ENCODE results near the gene NRXN3. TPM values are rescaled to one million over a fixed set of nuclear protein-coding genes. Genes with fewer than 3 reads are reported as not detected.

The NRXN3 gene
- total and polyA plus RNA-seq, 4 donors = 0.07 to 1.2 (median 0.23) TPM

DNA sequence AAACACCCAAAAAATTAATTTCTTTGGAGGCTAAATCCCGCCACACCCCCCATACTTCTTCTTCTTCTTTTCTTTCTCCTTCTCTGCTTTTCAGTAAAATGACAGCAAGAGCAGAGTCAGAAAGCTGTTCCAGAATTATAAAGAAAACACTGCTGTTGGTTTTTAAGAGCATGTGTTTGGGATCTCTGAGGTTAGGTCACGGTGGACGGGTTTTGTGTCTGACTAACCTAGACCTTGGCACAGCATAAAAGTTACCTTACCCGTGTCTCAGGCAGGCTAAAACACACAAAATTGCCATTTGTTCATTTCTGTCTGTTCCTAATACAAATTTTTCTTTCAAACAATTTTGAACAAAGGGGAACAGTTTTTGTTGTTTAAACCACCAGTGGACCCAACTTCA is 540.8 kb downstream of the NRXN3 start:
- no peak for DNase-seq (ENCODE audit: low spot score)
- no peak overlapping the region for H3K4me3 ChIP-seq (ENCODE audit: low read depth in 1 of 3, low read length in 3 of 3)
- H3K27ac ChIP-seq (ENCODE audit: low read depth in 1 of 2, low read length in 2 of 2) = no peak overlapping the region
- H3K9me3 ChIP-seq (ENCODE audit: control insufficient read depth in 4 of 4, low read length in 3 of 4) = no peaks in the 10 kb centered on the region
- 72% methylated on average over 4 of the region's 4 CpGs for WGBS
- H3K27me3 ChIP-seq (ENCODE audit: control insufficient read depth in 4 of 4, insufficient read depth in 4 of 4, low read length in 3 of 4) = no peaks in the 10 kb centered on the region
- no peaks in the 10 kb centered on the region for H3K36me3 ChIP-seq (ENCODE audit: control insufficient read depth in 4 of 4, insufficient read depth in 3 of 4, low read depth in 1 of 4, low read length in 3 of 4)
- no peaks in the 10 kb centered on the region for H3K4me1 ChIP-seq (ENCODE audit: control insufficient read depth in 4 of 4, insufficient read depth in 4 of 4, low read length in 3 of 4)
- TF ChIP-seq HNF4G (IDR thresholded peaks at IDR 0.05) = no peak
- TF ChIP-seq SP1 (IDR thresholded peaks at IDR 0.05) = no peak
- no peak for TF ChIP-seq MAX (IDR thresholded peaks at IDR 0.05)
- no peak for TF ChIP-seq TAF1 (conservative IDR thresholded peaks at IDR 0.05)
- TF ChIP-seq JUND (IDR thresholded peaks at IDR 0.05) = no peak
- no peak for TF ChIP-seq NR2F2 (IDR thresholded peaks at IDR 0.05)
- no peak for TF ChIP-seq FOXA2 (IDR thresholded peaks at IDR 0.05)
- TF ChIP-seq FOXA1 (IDR thresholded peaks at IDR 0.05) = no peak
- no peak for TF ChIP-seq GABPA (IDR thresholded peaks at IDR 0.05 in 1 of 2, conservative IDR thresholded peaks at IDR 0.05 in 1 of 2)
- TF ChIP-seq, protein P1, sequence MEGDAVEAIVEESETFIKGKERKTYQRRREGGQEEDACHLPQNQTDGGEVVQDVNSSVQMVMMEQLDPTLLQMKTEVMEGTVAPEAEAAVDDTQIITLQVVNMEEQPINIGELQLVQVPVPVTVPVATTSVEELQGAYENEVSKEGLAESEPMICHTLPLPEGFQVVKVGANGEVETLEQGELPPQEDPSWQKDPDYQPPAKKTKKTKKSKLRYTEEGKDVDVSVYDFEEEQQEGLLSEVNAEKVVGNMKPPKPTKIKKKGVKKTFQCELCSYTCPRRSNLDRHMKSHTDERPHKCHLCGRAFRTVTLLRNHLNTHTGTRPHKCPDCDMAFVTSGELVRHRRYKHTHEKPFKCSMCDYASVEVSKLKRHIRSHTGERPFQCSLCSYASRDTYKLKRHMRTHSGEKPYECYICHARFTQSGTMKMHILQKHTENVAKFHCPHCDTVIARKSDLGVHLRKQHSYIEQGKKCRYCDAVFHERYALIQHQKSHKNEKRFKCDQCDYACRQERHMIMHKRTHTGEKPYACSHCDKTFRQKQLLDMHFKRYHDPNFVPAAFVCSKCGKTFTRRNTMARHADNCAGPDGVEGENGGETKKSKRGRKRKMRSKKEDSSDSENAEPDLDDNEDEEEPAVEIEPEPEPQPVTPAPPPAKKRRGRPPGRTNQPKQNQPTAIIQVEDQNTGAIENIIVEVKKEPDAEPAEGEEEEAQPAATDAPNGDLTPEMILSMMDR (IDR thresholded peaks at IDR 0.05; ENCODE audit: low read depth, low read length, missing input control) = no peak
- no peak for TF ChIP-seq HNF4A (conservative IDR thresholded peaks at IDR 0.05)
- no peak for TF ChIP-seq EGR1 (IDR thresholded peaks at IDR 0.05; ENCODE audit: low read depth in 2 of 2)
- no peak for TF ChIP-seq YY1 (IDR thresholded peaks at IDR 0.05)
- no peak for TF ChIP-seq ATF3 (IDR thresholded peaks at IDR 0.05)
- TF ChIP-seq ZBTB33 (IDR thresholded peaks at IDR 0.05) = no peak
- no peak for TF ChIP-seq RAD21 (IDR thresholded peaks at IDR 0.05)
- TF ChIP-seq, protein P2, sequence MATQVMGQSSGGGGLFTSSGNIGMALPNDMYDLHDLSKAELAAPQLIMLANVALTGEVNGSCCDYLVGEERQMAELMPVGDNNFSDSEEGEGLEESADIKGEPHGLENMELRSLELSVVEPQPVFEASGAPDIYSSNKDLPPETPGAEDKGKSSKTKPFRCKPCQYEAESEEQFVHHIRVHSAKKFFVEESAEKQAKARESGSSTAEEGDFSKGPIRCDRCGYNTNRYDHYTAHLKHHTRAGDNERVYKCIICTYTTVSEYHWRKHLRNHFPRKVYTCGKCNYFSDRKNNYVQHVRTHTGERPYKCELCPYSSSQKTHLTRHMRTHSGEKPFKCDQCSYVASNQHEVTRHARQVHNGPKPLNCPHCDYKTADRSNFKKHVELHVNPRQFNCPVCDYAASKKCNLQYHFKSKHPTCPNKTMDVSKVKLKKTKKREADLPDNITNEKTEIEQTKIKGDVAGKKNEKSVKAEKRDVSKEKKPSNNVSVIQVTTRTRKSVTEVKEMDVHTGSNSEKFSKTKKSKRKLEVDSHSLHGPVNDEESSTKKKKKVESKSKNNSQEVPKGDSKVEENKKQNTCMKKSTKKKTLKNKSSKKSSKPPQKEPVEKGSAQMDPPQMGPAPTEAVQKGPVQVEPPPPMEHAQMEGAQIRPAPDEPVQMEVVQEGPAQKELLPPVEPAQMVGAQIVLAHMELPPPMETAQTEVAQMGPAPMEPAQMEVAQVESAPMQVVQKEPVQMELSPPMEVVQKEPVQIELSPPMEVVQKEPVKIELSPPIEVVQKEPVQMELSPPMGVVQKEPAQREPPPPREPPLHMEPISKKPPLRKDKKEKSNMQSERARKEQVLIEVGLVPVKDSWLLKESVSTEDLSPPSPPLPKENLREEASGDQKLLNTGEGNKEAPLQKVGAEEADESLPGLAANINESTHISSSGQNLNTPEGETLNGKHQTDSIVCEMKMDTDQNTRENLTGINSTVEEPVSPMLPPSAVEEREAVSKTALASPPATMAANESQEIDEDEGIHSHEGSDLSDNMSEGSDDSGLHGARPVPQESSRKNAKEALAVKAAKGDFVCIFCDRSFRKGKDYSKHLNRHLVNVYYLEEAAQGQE (IDR thresholded peaks at IDR 0.05) = no peak
- TF ChIP-seq RXRA (IDR thresholded peaks at IDR 0.05) = no peak
- no peak overlapping the region for H3K9ac ChIP-seq (ENCODE audit: low read depth in 1 of 2, low read length in 2 of 2)
